MM.1S (cell line): ENCODE results near the gene PPM1A.

ENCODE experiments used
- DNase-seq: peaks from one replicate; pipeline ENCODE4 v3.0.0-alpha.2; 2015
- H2AFZ ChIP-seq: fragments of 300-600 bp; sonication (generic); 2 replicates; pipeline ENCODE4 v1.6.0; 2016; ENCODE audit warnings: antibody characterized with exemption, low read length
- H3F3A ChIP-seq: fragments of 300-600 bp; sonication (generic); 2 replicates; pipeline ENCODE4 v1.6.1; 2016; ENCODE audit warnings: mild to moderate bottlenecking, antibody characterized with exemption, low read length, moderate library complexity, mixed read lengths; ENCODE audit not compliant: insufficient read depth
- H3K27ac ChIP-seq: fragments of 300-600 bp; sonication (generic); 2 replicates; pipeline ENCODE4 v1.5.1; 2016; ENCODE audit warnings: mild to moderate bottlenecking, low read length
- H3K27me3 ChIP-seq: fragments of 300-600 bp; sonication (generic); replicated peaks from 2 replicates; pipeline ENCODE4 v1.6.0; 2016; ENCODE audit warnings: low read length; ENCODE audit not compliant: insufficient read depth
- H3K36me3 ChIP-seq: fragments of 300-600 bp; sonication (generic); replicated peaks from 2 replicates; pipeline ENCODE4 v1.6.1; 2016; ENCODE audit warnings: mild to moderate bottlenecking, low read length, mixed read lengths; ENCODE audit not compliant: insufficient read depth
- H3K4me1 ChIP-seq: fragments of 300-600 bp; sonication (generic); 2 replicates; pipeline ENCODE4 v1.6.1; 2016; ENCODE audit warnings: low read length, mixed read lengths
- H3K4me2 ChIP-seq: fragments of 300-600 bp; sonication (generic); 2 replicates; pipeline ENCODE4 v1.6.0; 2016; ENCODE audit warnings: low read depth, low read length
- H3K4me3 ChIP-seq: fragments of 300-600 bp; sonication (generic); 2 replicates; pipeline ENCODE4 v1.5.1; 2016; ENCODE audit warnings: low read length, mixed read lengths
- H3K79me2 ChIP-seq: fragments of 300-600 bp; sonication (generic); 2 replicates; pipeline ENCODE4 v1.6.1; 2016; ENCODE audit warnings: mixed run types, low read length, mixed read lengths
- H3K9ac ChIP-seq: fragments of 300-600 bp; sonication (generic); 2 replicates; pipeline ENCODE4 v1.6.1; 2016; ENCODE audit warnings: low read length, mixed read lengths
- H3K9me2 ChIP-seq: fragments of 300-600 bp; sonication (generic); replicated peaks from 2 replicates; pipeline ENCODE4 v1.6.1; 2016; ENCODE audit warnings: mild to moderate bottlenecking, low read length, mixed read lengths; ENCODE audit not compliant: insufficient read depth
- H3K9me3 ChIP-seq: fragments of 300-600 bp; sonication (generic); replicated peaks from 2 replicates; pipeline ENCODE4 v1.6.1; 2016; ENCODE audit warnings: mild to moderate bottlenecking, low read length, mixed read lengths; ENCODE audit not compliant: insufficient read depth
- H4K20me1 ChIP-seq: fragments of 300-600 bp; sonication (generic); 2 replicates; pipeline ENCODE4 v1.6.1; 2016; ENCODE audit warnings: mild to moderate bottlenecking, low read length, moderate library complexity, mixed read lengths; ENCODE audit not compliant: insufficient read depth
- EZH2 ChIP-seq: fragments of 300-600 bp; sonication (generic); optimal IDR thresholded peaks from 2 replicates; pipeline ENCODE3; 2017; ENCODE audit warnings: low read depth, mild to moderate bottlenecking, antibody characterized with exemption, low read length, mixed read lengths
- EZH2phosphoT487 ChIP-seq: fragments of 300-600 bp; sonication (generic); IDR thresholded peaks from 2 replicates; pipeline ENCODE4 v1.6.1; 2018; ENCODE audit warnings: antibody characterized with exemption, low read length
- TF ChIP-seq, protein P1 (sequence below): fragments of 300-600 bp; sonication (generic); IDR thresholded peaks from 2 replicates; pipeline ENCODE4 v1.5.1; 2016; ENCODE audit warnings: antibody characterized with exemption, low read length, mixed read lengths

The PPM1A gene

GRCh38 chr14:60210703-60211102 is 38.3 kb upstream of the PPM1A start:
- Histone ChIP-seq H3K9ac (no peak overlapping the region), H3K79me2 (no peaks in the 10 kb centered on the region), H4K20me1 (no peaks in the 10 kb centered on the region), H3K4me1 (no peaks in the 10 kb centered on the region), H3K9me2 (no peaks in the 10 kb centered on the region), H3K4me3 (no peak overlapping the region), H2AFZ (no peak overlapping the region), H3K4me2 (no peak overlapping the region), H3K27ac (no peak overlapping the region), H3K9me3 (no peaks in the 10 kb centered on the region), H3K27me3 (no peaks in the 10 kb centered on the region), H3F3A (no peaks in the 10 kb centered on the region), H3K36me3 (no peaks in the 10 kb centered on the region)
- TF ChIP-seq EZH2 (no peak), EZH2phosphoT487 (no peak)
- TF ChIP-seq, protein P1, sequence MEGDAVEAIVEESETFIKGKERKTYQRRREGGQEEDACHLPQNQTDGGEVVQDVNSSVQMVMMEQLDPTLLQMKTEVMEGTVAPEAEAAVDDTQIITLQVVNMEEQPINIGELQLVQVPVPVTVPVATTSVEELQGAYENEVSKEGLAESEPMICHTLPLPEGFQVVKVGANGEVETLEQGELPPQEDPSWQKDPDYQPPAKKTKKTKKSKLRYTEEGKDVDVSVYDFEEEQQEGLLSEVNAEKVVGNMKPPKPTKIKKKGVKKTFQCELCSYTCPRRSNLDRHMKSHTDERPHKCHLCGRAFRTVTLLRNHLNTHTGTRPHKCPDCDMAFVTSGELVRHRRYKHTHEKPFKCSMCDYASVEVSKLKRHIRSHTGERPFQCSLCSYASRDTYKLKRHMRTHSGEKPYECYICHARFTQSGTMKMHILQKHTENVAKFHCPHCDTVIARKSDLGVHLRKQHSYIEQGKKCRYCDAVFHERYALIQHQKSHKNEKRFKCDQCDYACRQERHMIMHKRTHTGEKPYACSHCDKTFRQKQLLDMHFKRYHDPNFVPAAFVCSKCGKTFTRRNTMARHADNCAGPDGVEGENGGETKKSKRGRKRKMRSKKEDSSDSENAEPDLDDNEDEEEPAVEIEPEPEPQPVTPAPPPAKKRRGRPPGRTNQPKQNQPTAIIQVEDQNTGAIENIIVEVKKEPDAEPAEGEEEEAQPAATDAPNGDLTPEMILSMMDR, result no peak
- no peak for DNase-seq

GRCh38 chr14:60211153-60211552 is 37.9 kb upstream of the PPM1A start:
- Histone ChIP-seq H4K20me1 (no peaks in the 10 kb centered on the region), H3K4me2 (no peak overlapping the region), H3K9me2 (no peaks in the 10 kb centered on the region), H3K9ac (no peak overlapping the region), H3K4me3 (no peak overlapping the region), H3K27ac (no peak overlapping the region), H3K36me3 (no peaks in the 10 kb centered on the region), H2AFZ (no peak overlapping the region), H3K9me3 (no peaks in the 10 kb centered on the region), H3F3A (no peaks in the 10 kb centered on the region), H3K79me2 (no peaks in the 10 kb centered on the region), H3K4me1 (no peaks in the 10 kb centered on the region), H3K27me3 (no peaks in the 10 kb centered on the region)
- DNase-seq, result no peak
- TF ChIP-seq, protein P1, result no peak

- Histone ChIP-seq H3K4me2 (no peak overlapping the region), H3F3A (no peaks in the 10 kb centered on the region), H3K4me3 (no peak overlapping the region), H4K20me1 (no peaks in the 10 kb centered on the region), H3K36me3 (no peaks in the 10 kb centered on the region), H3K27me3 (no peaks in the 10 kb centered on the region), H3K27ac (no peak overlapping the region), H3K9me3 (no peaks in the 10 kb centered on the region), H3K9ac (no peak overlapping the region), H3K9me2 (no peaks in the 10 kb centered on the region), H3K79me2 (no peaks in the 10 kb centered on the region), H3K4me1 (no peaks in the 10 kb centered on the region), H2AFZ (no peak overlapping the region)
- DNase-seq, result peak; percentile 37
- TF ChIP-seq EZH2phosphoT487 (no peak), EZH2 (no peak)
- TF ChIP-seq, protein P1, result no peak
These were observed 36.3 kb upstream of the PPM1A start for GRCh38 chr14:60212503-60213371.
